Dermis microvascular lymphatic vessel endothelial cell (primary cell): ENCODE results near the gene OR2W1. TPM values are rescaled to one million over a fixed set of nuclear protein-coding genes. Genes with fewer than 3 reads are reported as not detected.

Experiments
- DNase-seq, 2 donors: peaks; one replicate each; pipeline versions ENCODE4 v3.0.0 to v3.0.0-alpha.2; 2010; ENCODE audit warnings: low read depth in 2 of 2
- total RNA-seq: library from RNA; depleted of rRNA; stranded (reverse); fragments of >200 nt; gene quantifications from 2 replicates; pipeline ENCODE4 v1.2.1, GENCODE V29; 2014

The OR2W1 gene
- total RNA-seq, 1 donor from 2014 or later: not detected

DNA sequence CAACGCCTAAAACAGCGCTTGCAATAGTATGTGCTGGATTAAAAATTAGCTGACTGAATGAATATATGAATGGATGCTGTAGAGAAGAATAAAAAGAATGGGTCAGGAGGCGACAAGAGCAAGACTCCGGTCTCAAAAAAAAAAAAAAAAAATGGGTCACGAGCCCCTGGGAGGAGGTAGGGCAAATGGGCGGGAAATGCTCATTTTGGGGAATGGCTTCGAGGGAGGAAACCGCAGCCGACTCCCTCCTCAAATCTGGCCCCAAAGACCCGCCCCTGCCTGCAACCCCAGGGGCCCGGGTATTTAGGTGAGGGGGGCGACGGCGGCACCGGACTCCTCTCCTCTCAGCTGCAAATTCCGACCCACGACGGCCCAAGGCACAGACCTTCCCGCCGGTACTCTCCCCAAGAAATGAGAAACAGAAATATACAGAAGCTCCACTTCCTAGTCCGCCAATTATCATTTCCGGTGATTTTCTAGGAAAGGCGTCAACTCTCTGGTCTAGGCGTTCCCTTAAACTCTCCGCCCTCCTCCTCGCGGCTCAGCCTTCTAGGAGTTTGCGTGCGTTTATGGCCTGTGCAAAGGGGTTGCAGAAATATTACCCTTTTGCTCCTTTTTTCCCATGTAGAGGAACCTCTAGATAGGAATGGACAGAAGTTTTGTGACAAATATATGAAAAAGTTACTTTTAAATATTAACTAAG lies 39.6 kb downstream of the OR2W1 start, which contains the start of gene ZNF311:
Gene ZNF311 (minus strand): TSS at position 133 of the 703 bp plus-strand sequence. CDS start 1,361 bp downstream, outside the sequence.
- DNase-seq: peak in 1 of 2 donors; percentile 40

- no peak for DNase-seq
Observed at GRCh38 chr6:28996844-28997510, 48.0 kb downstream of the OR2W1 start.

GRCh38 chr6:28995093-28995650 lies 49.8 kb downstream of the OR2W1 start:
- no peak for DNase-seq

Other genes starting within 250 kb of the OR2W1 start
- 39.2 and 59.9 TPM in 2 replicates for gene TRIM27, start 121.2 kb downstream of the OR2W1 start, total RNA-seq
- under 0.01 and 0.13 TPM in 2 replicates for gene ZNF311, start 39.9 kb downstream of the OR2W1 start, total RNA-seq
- not detected in 2 replicates for gene OR2B3, start 42.1 kb upstream of the OR2W1 start, total RNA-seq
- not detected in 2 replicates for gene OR2J1, start 54.3 kb upstream of the OR2W1 start, total RNA-seq
- gene OR2J3, start 62.9 kb upstream of the OR2W1 start, total RNA-seq: not detected in 2 replicates
- gene OR2J2, start 125.7 kb upstream of the OR2W1 start, total RNA-seq: not detected in 2 replicates